Fibroblast of villous mesenchyme (primary cell): ENCODE results near the gene ALPI. TPM values are rescaled to one million over a fixed set of nuclear protein-coding genes. Genes with fewer than 3 reads are reported as not detected.

ENCODE experiments used
- DNase-seq: peaks from one replicate; pipeline ENCODE4 v3.0.0-alpha.2; 2010; ENCODE audit warnings: low read depth
- H3K4me3 ChIP-seq: 2 replicates; pipeline ENCODE4 v1.5.1; 2011; ENCODE audit warnings: low read depth, mild to moderate bottlenecking, low read length
- CTCF ChIP-seq: IDR thresholded peaks from 2 replicates; pipeline ENCODE4 v1.5.1; 2012; ENCODE audit warnings: low read depth, mild to moderate bottlenecking, low read length; ENCODE audit not compliant: insufficient read depth
- total RNA-seq: library from RNA; depleted of rRNA; stranded (reverse); fragments of >200 nt; gene quantifications from 2 replicates; pipeline ENCODE4 v1.2.3, GENCODE V29; 2012

ALPI gene
- total RNA-seq, 1 donor: not detected

DNA sequence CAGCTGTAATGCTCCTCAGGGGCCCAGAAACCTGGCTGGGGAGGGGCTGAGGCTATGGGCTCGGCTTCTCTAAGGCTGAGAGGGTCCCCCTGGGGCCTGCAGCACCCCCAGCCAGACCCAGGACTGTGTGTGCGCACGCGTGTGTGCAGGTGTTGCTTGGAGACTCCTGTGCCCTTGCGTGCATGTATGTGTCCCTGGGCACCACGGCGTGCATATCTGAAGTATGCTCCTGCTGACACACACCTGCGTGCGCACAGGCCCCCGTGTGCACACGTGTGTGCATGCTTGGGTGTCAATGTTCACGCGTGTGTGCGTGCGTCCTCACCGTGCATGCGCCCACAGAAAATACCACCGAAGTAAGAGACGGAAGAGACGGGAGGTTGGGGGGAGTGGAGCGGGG, 46.6 kb downstream of the ALPI start:
- no peak for TF ChIP-seq CTCF
- H3K4me3 ChIP-seq: no peak overlapping the region
- no peak for DNase-seq

DNA sequence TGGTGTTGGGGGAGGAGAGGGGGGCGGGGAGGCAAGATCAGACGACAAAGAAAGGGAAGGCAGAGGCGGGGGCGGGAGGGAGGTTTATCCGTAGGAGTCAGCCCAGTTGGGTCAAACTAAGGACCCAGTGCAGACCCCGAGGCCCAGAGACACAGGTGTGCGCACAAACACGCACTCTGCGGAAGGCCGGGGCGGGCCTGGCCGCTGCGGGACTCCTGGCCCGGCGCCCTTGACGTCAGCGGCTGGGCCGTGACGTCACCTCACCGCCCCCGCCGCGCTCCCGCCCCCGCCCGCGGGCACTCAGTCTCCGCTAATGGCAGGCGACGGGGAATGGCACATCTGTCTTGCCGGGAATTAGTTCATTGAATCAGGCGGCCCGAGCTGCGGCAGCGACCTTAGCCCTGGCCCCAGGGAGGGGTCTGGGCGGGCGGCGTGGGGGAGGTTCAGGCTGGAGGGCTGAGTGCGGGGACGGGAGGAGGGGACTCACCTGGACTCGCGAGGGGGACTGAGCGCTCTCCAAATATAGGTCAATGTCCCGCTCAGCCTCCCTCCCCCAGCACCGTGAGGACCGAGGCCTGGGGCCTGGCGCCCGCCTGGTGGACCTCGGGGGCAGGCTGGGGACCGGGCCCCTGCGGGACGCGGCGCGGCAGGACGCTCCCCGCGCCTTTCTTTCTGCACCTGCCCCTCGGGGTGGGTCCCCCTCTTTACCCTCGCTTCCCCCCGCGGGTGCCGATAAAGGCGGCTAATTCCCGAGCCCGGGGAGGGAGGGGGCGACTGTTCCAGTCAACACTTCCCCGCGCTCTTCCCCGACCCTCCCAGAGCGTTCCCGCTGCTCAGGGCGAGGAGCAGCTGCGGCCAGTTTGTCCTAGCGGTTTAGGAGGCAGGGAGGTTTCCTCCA, 47.2 kb downstream of the ALPI start:
- peak overlapping the region; percentile 9 for H3K4me3 ChIP-seq
- no peak for TF ChIP-seq CTCF
- DNase-seq: peak; percentile 29

GRCh38 chr2:232503809-232504323, 47.9 kb downstream of the ALPI start:
- no peak for DNase-seq
- TF ChIP-seq CTCF: no peak

GRCh38 chr2:232504438-232504837, 48.5 kb downstream of the ALPI start:
- TF ChIP-seq CTCF: no peak
- no peak overlapping the region for H3K4me3 ChIP-seq
- no peak for DNase-seq

More at GRCh38 chr2:232503809-232504323, 47.9 kb downstream of the ALPI start:
- no peak overlapping the region for H3K4me3 ChIP-seq

DNA sequence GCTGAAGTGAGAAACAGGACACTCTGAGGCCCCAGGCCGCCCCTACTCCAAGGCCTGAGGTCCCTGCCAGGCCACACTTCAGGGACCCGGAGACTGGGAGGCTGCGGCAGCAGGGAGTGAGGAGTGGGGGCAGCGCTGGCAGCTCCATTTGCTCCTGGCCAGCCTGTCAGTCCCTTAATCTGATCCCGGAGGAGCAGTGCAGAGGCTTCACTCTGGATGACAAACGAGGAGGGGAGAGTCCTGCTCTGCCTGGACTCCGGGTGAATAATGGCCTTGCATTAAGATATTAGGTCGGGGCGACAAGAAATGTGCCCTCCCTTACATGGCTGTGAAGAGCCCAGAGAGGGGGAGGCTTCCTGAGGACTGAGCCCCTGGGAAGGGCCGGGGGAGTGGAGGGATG, 49.9 kb downstream of the ALPI start:
- no peak for DNase-seq
- H3K4me3 ChIP-seq: no peak overlapping the region
- no peak for TF ChIP-seq CTCF

DNA sequence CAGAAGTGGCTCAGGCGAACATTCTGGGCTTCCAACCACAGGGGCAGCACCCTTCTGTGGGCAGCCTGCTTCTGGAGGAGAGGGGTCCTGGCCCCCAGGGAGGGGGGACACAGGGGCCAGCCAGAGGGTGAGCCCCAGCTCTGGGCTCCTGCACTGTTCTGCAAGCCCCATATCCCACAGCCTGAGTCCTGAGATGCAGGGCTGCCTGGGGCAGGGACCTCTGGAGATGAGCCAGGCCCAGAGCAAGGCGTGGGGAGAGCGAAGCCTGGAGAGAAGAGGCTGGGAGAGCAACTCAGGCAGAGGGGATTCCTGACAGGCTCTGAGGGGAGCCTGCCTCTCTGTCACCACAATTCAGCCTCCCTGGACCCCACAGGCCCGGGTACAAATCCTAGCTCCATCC, 50.8 kb downstream of the ALPI start:
- no peak overlapping the region for H3K4me3 ChIP-seq
- no peak for DNase-seq
- no peak for TF ChIP-seq CTCF
